ENCODE data around the gene FOXF2.
A peak's percentile ranks its signal among the peaks of the same experiment; 100 is the strongest.

FOXF2 gene

DNA sequence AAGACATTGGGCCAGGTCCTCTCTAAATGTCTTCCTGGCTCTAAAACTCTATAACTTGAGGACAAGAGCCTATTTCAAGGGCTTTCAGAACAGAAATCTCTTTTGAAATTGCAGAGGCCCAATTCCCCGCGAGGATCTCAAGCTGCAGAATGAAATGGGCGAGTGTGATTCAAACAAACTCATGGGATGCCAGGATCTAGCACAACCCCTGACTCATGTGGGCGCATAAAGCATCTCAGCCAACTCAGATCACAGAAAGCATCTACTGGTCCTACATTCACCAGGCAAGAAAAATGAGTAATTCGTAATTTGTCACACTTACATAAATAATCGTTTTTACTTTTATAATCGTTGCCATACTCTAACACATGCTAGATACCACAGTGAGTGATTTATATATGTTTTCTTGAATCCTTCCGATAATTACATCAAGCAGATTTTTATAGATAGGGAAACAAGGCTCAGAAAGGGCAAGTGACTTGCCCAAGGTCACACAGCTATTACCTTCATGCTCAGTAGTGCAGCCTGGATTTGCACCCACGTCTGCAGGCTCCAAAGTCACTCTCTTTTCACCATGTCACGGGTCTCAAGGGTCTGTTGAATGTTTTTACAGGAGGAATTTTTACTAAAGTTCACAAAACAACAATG lies 26.2 kb downstream of the FOXF2 start:
- no peak for DNase-seq

DNA sequence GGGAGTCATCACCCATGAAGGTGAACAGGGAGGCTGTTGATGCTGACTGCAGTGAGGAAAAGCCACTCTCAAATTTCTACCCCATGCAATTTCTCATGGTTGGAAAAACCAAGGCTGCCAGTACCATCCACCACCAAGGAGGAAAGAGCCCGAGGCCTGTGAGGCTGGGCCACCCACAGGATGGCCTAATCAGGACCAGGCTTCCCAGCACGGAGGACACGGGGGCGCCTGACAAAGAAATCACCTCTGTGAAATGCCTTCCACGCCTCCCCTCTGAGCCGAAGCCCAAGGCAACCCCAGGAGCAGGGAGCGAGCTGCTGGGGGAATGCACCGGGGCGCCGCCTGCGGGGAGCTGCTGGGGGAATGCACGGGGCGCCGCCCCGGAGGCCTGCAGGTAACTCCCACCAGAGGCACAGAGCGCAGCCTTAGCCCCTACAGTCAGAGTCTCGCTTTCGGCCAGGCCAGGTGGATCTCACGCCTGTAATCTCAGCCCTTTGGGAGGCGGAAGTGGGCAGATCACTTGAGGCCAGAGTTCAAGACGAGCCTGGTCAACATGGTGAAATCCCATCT lies 26.9 kb downstream of the FOXF2 start:
- no peak for DNase-seq

DNA sequence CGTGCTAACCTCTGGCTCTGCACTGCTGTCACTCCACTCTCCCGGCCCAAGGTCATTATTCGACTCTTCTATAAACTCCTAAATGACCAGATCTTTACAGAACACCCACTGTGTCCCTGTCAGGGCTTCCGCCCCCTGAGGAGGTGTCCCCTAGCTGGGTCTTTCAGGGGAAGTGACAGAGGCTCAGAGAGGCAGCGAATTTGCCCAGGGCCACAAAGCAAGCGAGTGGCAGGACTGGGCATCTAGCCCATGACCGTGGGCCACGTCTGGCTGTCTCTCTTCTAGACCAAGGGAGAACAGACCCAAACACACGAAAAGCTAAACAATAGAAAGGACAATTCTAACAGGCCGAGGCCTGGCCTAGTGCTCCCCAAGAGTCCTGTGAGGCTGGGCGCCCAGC lies 27.4 kb downstream of the FOXF2 start:
- DNase-seq, result no peak

DNA sequence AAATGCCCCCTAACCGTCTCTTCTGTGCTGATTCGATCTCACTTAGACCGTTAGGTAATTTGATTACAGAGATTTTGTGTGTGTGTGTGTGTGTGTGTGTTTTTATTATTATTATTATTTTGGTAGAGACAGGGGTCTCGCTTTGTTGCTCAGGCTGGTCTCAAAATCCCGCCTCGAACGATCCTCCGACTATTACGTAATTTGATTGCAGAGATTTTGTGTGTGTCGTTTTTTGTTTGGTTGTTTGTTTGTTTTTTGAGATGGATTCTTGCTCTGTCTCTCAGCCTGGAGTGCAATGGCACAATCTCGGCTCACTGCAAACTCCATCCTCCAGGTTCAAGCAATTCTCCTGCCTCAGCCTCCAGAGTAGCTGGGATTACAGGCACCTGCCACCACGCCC lies 28.3 kb downstream of the FOXF2 start:
- DNase-seq, result no peak

DNA sequence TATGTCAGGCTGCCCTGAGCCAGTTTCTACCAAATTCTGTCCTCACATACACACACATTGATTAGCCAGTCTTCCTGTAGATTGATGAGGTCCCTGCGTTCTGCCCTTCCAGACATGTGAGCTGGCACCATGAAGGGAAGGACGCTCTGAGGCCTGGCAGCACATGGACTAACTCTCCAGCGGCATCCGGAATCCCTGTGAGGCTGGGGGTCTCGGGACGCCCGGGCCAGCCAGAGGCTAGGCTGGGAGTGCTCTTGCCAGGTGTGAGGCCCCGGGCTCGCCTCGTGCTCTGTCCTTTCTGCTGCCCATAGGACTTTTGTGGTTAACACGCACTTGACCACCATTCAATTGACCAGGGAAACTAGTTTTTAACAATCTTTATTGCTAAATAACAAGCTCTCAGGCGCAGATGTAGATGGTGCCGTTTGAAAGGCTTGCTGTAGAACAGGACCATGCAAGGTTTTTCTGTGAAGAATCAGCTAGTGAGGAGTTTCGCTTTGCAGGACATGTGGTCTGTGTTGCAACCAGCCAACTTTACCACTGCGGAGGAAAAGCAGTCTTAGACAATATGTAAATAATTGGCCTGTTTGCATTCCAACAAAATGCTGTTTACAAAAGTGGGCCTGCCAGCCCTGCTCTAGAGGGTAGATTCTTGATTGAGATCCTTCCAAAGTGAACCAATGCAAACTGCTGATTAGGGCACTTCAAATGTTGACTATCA lies 29.3 kb downstream of the FOXF2 start:
- DNase-seq, result no peak

DNA sequence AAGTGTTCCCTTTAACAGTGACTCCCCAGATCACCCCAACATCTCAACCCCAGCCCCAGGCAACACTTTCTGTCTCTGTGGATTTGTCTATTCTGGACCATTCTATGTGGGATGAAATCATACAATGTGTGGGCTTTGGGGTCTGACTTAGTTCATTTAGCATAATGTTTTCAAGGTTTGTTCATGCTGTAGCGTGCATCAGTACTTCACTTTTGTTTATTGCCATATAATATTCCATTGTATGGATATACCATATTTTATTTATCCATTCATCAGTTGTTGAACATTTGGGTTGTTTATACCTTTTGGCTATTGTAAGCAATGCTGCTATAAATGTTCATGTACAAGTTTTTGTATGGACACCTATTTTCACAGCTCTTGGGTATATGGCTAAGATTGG lies 31.0 kb downstream of the FOXF2 start:
- no peak for DNase-seq

DNA sequence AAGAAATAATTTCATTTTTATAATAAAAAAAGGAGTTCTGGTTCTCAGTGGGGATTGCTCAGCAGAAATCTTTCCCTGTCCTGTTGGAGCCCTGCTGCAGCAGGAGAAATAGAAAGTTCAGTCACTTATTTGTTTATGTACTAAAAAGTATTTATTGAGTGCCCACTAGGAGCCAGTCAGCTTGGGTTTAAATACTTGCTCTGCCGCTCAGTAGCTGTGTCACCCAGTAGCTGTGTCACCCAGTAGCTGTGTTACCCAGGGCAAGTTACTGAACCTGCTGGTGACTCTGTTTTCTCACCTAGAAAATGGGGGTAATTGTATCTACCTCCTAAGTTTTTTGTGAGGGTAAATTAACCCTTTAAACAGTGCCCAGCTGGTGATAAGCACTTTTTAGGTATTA lies 32.9 kb downstream of the FOXF2 start:
- DNase-seq, result no peak

DNA sequence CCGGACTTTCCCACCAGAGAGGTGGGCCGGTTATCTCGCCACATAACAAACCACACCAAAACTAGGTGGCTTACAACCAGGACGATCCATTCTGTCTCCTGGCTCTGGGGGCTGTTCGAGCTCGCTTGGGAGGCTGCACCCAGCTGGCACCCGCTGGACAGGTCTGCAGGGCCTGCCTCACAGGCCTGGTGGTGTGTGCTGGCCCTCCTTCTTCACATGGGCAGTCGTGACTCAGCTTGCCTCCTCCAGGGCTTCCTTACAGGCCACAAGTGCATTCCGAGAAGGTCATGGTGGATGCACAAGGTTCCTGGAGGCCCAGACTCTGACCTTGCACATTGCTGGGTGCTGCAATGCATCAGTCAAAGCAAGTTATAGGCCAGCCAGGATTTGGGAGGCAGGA lies 34.2 kb downstream of the FOXF2 start:
- no peak for DNase-seq

DNA sequence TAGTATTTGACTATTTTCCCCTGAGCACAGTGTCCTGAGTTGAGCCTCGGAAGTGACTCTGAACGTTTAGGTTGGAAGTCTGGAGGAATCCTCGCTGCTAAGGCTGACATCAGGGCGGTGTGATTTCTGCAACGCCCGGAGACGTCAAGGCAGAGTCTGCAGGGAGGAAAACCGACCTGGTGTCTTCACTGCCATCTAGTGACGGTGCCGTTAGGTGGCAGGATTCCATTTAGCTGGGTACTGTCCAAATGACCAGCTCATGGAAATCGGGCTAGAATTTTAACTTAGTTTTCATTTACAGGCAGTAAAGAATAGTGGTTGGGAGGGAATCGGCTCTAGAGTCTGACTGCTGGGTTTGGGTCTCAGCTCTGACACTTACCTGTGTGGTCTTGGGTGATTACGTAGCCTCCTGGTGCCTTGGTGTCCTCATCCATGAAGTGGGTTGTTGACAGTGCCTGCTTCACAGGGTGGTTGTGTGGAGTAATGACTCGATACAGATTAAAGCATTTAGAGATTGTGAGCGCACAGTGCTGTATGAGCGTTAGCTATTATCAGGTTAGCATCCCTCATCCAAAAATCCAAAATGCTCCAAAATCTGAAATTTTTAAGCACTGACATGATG lies 35.0 kb downstream of the FOXF2 start:
- DNase-seq, result peak in 1 of 2 experiments; percentile 1

DNA sequence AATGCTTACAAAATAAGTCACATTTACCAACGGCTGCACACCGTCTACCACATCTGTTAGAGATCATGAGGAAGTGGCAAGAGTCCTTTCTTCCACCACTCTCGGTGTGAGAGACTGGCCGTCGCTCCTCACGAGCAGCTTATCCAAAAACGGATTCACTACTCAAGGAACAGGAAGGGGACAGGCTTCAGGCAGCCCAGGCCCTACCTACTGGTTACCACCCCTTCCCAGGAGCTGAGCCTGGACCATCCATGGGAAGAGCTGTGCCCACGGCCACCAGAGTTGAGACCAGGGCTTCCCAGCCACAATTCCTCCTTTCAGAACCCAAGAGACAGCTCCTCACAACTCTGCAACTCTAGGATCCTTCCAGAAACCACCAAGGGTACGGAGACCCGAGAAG lies 37.0 kb downstream of the FOXF2 start:
- no peak for DNase-seq

DNA sequence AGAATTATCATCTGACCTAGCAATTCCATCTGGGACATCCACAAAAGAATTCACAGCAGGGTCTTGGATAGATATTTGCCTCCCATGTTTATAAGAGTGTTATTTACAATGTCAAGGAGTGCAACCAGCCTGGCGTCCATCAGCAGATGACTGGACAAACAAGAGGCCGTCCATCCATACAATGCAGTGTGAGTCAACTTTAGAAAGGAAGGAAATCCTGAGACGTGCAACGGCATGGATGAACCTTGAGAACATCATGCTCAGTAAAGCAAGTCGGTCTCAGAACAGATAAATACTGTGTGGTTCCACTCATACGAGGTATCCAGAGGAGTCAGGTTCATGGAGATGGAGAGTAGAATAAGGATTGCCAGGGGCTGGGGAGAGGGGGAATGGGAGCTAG lies 46.4 kb downstream of the FOXF2 start:
- DNase-seq, result no peak

DNA sequence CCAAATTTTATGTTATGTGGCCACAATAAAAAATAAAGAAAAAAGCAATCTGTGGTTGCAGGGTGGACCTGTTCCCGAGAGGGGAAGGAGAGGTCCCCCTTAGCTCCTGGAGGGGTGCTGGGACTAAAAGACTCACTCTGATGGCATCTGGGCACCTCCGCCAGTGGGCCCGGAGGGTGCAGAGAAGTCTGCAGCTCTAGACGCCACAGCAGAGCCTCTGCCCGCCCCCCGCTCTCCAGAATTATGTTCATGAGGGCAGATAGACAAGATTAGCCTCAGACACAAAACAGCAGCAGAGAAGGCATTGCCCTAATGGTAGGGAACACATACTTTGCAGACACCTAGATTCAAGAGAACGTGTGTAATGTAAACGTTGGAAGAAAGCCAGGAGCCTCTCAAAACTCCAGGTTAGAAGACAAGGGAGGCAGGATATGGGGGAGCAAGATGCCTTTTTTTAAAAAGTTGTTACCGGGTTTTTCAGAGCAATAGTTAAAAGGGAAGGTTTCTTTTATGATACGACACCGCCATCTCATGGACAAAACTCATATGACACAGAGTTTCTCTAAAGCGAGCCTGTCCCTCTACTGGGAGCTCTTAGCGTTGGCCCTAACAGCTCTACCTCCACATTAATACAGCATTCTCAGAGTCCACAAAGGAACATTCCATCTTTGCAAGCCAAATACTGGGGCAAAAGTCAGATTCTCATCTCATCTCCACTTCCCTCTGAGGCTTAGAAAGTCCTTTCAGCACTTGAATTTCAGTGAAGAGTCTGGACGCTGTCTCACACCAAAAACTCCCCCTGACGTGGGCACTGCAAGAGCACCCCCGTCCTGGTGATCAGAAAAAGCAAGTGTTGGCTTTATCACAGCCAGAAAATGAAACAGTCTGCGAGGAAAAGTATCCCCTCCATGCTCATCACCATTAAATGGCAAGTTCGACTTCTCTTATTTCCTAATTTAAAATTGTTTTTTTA lies 47.2 kb downstream of the FOXF2 start:
- peak in 1 of 2 experiments; percentile 29 for DNase-seq

DNA sequence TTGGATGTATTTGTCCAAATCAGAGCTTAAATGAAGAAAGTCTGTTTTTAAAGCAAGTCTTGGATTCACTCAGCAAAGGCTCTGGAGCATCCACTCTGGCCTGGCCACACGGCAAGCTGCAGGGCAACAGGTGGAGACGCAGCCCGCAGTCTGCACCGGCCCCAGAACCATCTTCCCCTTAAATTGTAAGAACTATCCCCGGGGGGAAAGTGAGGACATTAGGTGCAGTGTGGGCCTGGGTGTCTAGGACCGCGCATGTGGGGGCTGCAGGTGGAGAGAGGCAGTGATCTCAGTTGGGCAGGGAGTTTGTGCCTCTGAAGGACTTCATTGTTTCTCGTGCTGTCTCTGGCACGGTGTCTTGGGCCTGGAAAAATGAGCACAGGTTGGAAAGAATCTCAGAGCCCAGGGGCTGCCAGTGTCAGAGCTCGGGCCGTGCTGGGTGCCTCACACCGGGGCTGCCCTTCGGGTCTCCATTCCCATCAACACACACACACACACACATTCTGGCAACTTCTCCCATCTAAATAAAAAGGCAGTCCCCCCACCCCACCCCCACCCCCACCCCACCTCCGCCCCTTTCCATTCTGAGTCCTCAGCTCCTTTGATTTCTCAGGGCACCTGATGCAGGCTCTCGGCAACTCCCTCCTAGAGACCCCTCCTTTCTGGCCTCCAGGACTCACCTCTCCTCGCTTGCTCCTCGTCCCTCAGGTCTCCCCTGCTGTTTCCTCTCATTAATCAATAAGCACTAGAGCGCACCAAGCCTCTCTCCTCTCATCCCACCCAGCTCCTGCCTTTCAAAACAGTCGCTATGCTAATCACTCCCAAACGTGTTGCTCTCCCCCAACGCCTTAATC lies 48.4 kb downstream of the FOXF2 start:
- no peak for DNase-seq

DNA sequence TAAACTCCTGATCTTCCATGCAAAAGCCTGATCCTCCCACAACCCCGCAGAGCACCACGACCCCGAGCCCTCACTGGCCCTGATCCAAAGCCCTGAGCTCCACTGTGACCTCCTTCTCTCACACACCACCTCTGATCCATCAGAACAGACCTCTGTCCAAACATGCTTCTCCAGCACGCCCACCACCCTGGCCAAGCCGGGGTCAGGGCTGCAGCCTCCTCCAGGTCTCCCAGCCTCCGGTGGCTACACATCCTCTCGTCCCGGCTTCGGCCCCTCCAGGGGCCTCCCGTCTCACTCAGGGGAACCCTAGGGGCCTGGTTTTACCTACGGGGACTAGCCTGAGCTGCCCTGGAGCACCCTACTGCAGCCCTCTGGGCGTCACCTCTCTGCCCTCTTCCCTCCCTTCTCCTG lies 49.1 kb downstream of the FOXF2 start:
- no peak for DNase-seq

DNA sequence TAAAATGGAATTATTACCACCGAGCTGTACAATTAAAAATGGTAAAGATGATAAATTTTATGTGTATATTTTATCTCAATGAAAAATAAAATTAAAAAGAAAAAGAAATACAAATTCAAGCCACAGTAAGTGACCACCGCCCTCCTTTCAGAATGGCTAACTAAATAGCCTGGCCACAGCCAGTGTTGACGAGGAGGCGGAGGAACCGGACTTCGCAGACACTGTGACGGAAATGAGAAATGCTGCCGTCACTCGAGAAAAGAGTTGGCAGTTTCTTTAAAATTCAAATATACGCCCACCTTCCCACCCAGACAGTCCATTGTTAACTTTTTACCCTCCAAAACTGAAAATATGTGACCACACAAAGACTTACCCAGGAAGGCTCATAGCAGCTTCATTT lies 50.0 kb downstream of the FOXF2 start:
- no peak for DNase-seq

DNA sequence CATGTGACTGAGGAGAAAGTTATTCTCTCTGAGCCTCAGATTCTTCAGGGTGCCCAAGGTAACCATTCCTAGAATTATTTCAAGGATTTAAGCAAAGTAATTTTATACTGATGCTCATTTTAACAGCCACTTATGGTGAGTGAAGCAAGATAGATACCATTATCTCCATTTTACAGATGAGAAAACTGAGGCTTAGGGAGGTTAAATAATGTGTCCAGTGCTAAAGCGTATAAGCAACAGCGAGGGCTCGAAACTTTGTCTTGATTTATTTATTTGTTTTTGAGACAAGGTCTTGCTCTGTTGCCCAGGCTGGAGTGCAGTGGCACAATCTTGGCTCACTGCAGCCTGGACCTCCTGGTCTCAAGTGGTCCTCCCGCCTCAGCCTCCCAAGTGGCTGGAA lies 53.6 kb downstream of the FOXF2 start:
- no peak for DNase-seq
